H1 (cell line): Measurements from ENCODE around the gene UBE2E2. TPM values are rescaled to one million over a fixed set of nuclear protein-coding genes. Genes with fewer than 3 reads are reported as not detected.

Source experiments
- CHD1 ChIP-seq: IDR thresholded peaks from 2 replicates; pipeline ENCODE4 v1.6.1; 2012; ENCODE audit warnings: low read depth, low read length, improper control_type of control experiment
- EP300 ChIP-seq, 2 experiments: IDR thresholded peaks; 1 replicate in 1 of 2; 2 replicates in 1 of 2; pipeline ENCODE4 v1.6.1; 2011 to 2012; ENCODE audit warnings: low read depth in 2 of 2, low read length in 2 of 2, mild to moderate bottlenecking in 2 of 2, borderline replicate concordance in 1 of 2, inconsistent platforms in 1 of 2, moderate library complexity in 1 of 2
- EZH2 ChIP-seq: fragments of 200-600 bp; sonication (generic); IDR thresholded peaks from 2 replicates; pipeline ENCODE4 v1.7.1; 2012; ENCODE audit warnings: low read depth, mild to moderate bottlenecking, moderate library complexity, low read length, inconsistent platforms; ENCODE audit not compliant: severe bottlenecking
- KDM1A ChIP-seq: fragments of 200-600, 300-600 bp; sonication (generic); IDR thresholded peaks from 2 replicates; pipeline ENCODE4 v1.7.1; 2016; ENCODE audit warnings: mild to moderate bottlenecking, low read length, borderline replicate concordance
- POLR2A ChIP-seq, 2 experiments: IDR thresholded peaks; 1 replicate in 1 of 2; 2 replicates in 1 of 2; pipeline ENCODE4 v1.6.1; 2011; ENCODE audit warnings: low read depth in 2 of 2, low read length in 2 of 2, mild to moderate bottlenecking in 2 of 2; ENCODE audit errors: control extremely low read depth in 1 of 2
- SP2 ChIP-seq: IDR thresholded peaks from 2 replicates; pipeline ENCODE4 v1.6.1; 2012; ENCODE audit warnings: mild to moderate bottlenecking, low read length, inconsistent platforms
- SRF ChIP-seq: IDR thresholded peaks from 2 replicates; pipeline ENCODE4 v1.6.1; 2011; ENCODE audit warnings: mild to moderate bottlenecking, low read depth, low read length, moderate library complexity
- TAF1 ChIP-seq: IDR thresholded peaks from 2 replicates; pipeline ENCODE4 v1.6.1; 2011; ENCODE audit warnings: mild to moderate bottlenecking, low read depth, low read length
- polyA plus RNA-seq, 7 experiments: library from polyadenylated mRNA; depleted of rRNA in 3 of 7; stranded (reverse) in 5 of 7; unstranded in 2 of 7; fragments of >200 nt in 5 of 7; fragments of 200-250 nt in 2 of 7; gene quantifications; 1 replicate in 5 of 7; 2 replicates in 1 of 7; 4 replicates in 1 of 7; pipeline versions ENCODE4 v1.2.1 to v1.2.3, GENCODE V29; 2011 to 2013; ENCODE audit warnings: missing spikeins in 2 of 7, mixed read lengths in 2 of 7
- total RNA-seq: library from RNA; stranded (reverse); fragmentation: NEBNext Ultra II Directional; extraction: Animal tissue kit (Norgen Biotek cat#: 25700); gene quantifications from 2 replicates; pipeline ENCODE4 v1.2.1, GENCODE V29; 2021
- TF ChIP-seq, protein P1 (sequence below): fragments of 300-600 bp; sonication (generic); IDR thresholded peaks from 2 replicates; pipeline ENCODE4 v1.7.1; 2012; ENCODE audit warnings: low read length, moderate library complexity, mild to moderate bottlenecking, inconsistent platforms; ENCODE audit not compliant: insufficient replicate concordance
- TF ChIP-seq, protein P2 (sequence below): IDR thresholded peaks from 2 replicates; pipeline ENCODE4 v1.6.1; 2011; ENCODE audit warnings: low read depth, mild to moderate bottlenecking, low read length; ENCODE audit not compliant: insufficient read depth

Gene UBE2E2
- total and polyA plus RNA-seq, 2 of the 8 experiments (the other 6 are each of a cell fraction or from before 2014, with no cell fraction given), result 57.6 to 70.6 TPM

DNA sequence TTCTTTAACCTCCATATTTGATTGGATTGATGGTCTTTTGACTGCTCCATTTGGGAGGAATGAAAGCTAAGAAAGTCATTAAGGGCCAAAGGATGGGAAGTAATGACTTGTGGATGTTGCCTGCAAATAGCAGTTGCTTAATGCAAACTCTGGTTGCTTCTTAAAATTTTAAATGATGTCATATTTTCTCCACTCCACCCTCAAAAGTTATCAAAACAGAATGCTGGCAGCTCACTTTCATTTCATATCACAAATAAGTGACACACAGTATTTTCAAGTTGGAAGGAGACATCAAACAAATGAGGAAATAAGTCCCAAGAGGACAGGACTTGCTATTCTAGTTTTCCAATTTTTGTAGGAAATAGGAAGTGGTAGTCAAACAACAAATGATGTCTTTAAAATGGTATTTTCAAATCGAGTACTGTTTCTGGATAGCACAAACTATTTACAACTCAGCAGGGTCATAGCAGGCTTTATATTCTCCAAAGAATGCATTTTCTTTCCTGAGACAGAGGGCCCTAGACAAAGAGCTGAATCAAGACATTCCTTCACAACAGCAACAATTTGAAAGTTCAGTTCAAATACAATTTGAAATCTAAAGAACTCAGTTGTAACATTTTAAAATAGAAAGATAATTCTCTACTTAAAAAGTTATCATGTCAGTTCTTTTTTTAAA is 437.5 kb downstream of the UBE2E2 start (continued):
- TF ChIP-seq, protein P1, sequence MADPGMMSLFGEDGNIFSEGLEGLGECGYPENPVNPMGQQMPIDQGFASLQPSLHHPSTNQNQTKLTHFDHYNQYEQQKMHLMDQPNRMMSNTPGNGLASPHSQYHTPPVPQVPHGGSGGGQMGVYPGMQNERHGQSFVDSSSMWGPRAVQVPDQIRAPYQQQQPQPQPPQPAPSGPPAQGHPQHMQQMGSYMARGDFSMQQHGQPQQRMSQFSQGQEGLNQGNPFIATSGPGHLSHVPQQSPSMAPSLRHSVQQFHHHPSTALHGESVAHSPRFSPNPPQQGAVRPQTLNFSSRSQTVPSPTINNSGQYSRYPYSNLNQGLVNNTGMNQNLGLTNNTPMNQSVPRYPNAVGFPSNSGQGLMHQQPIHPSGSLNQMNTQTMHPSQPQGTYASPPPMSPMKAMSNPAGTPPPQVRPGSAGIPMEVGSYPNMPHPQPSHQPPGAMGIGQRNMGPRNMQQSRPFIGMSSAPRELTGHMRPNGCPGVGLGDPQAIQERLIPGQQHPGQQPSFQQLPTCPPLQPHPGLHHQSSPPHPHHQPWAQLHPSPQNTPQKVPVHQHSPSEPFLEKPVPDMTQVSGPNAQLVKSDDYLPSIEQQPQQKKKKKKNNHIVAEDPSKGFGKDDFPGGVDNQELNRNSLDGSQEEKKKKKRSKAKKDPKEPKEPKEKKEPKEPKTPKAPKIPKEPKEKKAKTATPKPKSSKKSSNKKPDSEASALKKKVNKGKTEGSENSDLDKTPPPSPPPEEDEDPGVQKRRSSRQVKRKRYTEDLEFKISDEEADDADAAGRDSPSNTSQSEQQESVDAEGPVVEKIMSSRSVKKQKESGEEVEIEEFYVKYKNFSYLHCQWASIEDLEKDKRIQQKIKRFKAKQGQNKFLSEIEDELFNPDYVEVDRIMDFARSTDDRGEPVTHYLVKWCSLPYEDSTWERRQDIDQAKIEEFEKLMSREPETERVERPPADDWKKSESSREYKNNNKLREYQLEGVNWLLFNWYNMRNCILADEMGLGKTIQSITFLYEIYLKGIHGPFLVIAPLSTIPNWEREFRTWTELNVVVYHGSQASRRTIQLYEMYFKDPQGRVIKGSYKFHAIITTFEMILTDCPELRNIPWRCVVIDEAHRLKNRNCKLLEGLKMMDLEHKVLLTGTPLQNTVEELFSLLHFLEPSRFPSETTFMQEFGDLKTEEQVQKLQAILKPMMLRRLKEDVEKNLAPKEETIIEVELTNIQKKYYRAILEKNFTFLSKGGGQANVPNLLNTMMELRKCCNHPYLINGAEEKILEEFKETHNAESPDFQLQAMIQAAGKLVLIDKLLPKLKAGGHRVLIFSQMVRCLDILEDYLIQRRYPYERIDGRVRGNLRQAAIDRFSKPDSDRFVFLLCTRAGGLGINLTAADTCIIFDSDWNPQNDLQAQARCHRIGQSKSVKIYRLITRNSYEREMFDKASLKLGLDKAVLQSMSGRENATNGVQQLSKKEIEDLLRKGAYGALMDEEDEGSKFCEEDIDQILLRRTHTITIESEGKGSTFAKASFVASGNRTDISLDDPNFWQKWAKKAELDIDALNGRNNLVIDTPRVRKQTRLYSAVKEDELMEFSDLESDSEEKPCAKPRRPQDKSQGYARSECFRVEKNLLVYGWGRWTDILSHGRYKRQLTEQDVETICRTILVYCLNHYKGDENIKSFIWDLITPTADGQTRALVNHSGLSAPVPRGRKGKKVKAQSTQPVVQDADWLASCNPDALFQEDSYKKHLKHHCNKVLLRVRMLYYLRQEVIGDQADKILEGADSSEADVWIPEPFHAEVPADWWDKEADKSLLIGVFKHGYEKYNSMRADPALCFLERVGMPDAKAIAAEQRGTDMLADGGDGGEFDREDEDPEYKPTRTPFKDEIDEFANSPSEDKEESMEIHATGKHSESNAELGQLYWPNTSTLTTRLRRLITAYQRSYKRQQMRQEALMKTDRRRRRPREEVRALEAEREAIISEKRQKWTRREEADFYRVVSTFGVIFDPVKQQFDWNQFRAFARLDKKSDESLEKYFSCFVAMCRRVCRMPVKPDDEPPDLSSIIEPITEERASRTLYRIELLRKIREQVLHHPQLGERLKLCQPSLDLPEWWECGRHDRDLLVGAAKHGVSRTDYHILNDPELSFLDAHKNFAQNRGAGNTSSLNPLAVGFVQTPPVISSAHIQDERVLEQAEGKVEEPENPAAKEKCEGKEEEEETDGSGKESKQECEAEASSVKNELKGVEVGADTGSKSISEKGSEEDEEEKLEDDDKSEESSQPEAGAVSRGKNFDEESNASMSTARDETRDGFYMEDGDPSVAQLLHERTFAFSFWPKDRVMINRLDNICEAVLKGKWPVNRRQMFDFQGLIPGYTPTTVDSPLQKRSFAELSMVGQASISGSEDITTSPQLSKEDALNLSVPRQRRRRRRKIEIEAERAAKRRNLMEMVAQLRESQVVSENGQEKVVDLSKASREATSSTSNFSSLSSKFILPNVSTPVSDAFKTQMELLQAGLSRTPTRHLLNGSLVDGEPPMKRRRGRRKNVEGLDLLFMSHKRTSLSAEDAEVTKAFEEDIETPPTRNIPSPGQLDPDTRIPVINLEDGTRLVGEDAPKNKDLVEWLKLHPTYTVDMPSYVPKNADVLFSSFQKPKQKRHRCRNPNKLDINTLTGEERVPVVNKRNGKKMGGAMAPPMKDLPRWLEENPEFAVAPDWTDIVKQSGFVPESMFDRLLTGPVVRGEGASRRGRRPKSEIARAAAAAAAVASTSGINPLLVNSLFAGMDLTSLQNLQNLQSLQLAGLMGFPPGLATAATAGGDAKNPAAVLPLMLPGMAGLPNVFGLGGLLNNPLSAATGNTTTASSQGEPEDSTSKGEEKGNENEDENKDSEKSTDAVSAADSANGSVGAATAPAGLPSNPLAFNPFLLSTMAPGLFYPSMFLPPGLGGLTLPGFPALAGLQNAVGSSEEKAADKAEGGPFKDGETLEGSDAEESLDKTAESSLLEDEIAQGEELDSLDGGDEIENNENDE, result no peak
- TF ChIP-seq EP300 (IDR thresholded peaks at IDR 0.05; ENCODE audit: borderline replicate concordance in 1 of 2, low read depth in 2 of 2, low read length in 2 of 2) (no peak), POLR2A (IDR thresholded peaks at IDR 0.05; ENCODE audit: control extremely low read depth in 1 of 2, low read depth in 2 of 2, low read length in 2 of 2) (no peak), KDM1A (no peak), SP2 (no peak), SRF (no peak), EZH2 (no peak), CHD1 (no peak), TAF1 (no peak)
- TF ChIP-seq, protein P2, sequence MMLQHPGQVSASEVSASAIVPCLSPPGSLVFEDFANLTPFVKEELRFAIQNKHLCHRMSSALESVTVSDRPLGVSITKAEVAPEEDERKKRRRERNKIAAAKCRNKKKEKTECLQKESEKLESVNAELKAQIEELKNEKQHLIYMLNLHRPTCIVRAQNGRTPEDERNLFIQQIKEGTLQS, result no peak
